ENCODE data around the gene KRTAP3-1. TPM values are rescaled to one million over a fixed set of nuclear protein-coding genes. Genes with fewer than 3 reads are reported as not detected.
"Not testable (repeated sequence)": the region's sequence is repeated elsewhere in the genome, so short reads cannot be mapped to it uniquely, and the experiment has no call there.

Gene KRTAP3-1
- polyA plus RNA-seq, 1 donor, result not detected

DNA sequence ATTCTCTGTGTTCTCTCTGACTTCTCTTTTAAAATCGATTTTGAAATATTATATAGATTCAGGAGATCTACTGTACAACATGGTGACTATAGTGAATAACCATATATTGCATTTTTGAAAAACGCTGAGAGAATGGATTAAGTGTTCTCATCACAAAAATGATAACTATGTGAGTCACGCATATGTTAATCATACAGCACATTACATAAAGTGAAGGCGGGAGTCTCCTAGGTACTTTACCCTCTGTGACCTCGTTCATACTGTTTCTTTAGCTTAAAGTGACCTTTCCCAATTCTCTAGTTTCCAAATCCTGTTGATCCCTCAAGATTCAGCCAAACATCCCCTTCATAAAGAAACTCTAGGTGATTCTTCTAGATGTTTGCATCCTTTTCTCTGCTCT is 6.1 kb downstream of the KRTAP3-1 start:
- H3K27ac ChIP-seq (ENCODE audit: low read length), result no peak overlapping the region
- no peak for DNase-seq
- no peaks in the 10 kb centered on the region for H3K27me3 ChIP-seq (ENCODE audit: control insufficient read depth, insufficient read depth, low read length)
- no peaks in the 10 kb centered on the region for H3K4me1 ChIP-seq (ENCODE audit: control insufficient read depth, insufficient read depth, low read length)
- no peaks in the 10 kb centered on the region for H3K36me3 ChIP-seq (ENCODE audit: control insufficient read depth, insufficient read depth, low read length)
- no peak overlapping the region for H3K4me3 ChIP-seq (ENCODE audit: low read length)
- no CpG with 5 or more reads among the region's 5 CpGs for WGBS (ENCODE audit: insufficient coverage, low lambda C conversion rate)
- H3K9me3 ChIP-seq (ENCODE audit: control insufficient read depth, low read depth, low read length), result no peaks in the 10 kb centered on the region

DNA sequence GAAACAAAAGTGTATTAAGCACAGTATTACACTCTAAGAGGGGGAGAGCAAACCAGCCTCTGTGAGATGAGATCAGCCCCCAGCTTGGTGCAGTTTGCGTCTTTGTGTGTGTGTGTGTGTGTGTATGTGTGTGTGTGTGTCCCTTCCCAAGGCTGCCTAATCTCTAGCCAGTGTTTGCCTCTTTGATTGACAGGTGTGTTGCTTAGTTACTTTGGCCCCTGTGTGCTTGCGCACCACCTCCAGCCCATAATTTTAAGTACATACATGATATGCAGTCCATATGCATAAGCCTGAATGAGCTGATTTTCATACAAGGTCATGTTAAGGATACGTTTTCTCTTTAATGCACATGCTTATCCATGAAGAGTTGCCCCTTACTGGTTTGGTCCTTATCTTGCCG is 7.1 kb downstream of the KRTAP3-1 start:
- no CpG with 5 or more reads among the region's 4 CpGs for WGBS (ENCODE audit: insufficient coverage, low lambda C conversion rate)
- no peak overlapping the region for H3K27ac ChIP-seq (ENCODE audit: low read length)
- no peak for DNase-seq

DNA sequence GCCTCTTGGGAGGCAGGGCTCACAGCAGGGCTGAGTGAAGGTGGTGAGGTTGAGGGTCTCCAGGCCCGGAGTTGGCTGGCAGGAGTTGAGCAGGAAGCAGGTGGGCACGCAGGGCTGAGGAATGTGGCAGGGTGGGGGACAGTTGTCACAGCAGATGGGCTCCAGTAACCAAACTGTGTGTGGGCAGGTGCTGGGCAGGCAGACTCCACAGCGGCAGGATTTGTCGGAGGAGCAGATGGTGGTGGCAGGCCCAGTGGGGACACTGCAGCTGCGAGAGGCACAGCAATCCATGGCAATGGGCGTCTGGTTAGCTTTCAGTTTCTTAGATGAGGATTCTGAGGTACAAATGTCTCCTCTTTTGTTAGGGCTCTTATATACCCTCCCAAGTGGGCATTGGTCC is 9.4 kb downstream of the KRTAP3-1 start, which contains the start of gene KRTAP3-2:
KRTAP3-2 (minus strand) TSS at position 344 of the 400 bp plus-strand sequence; CDS start at position 291, 53 bp downstream.
- not testable (repeated sequence) for H3K4me1 ChIP-seq (ENCODE audit: control insufficient read depth, insufficient read depth, low read length); H3K27ac ChIP-seq (ENCODE audit: low read length); H3K27me3 ChIP-seq (ENCODE audit: control insufficient read depth, insufficient read depth, low read length); H3K4me3 ChIP-seq (ENCODE audit: low read length); H3K9me3 ChIP-seq (ENCODE audit: control insufficient read depth, low read depth, low read length); DNase-seq; H3K36me3 ChIP-seq (ENCODE audit: control insufficient read depth, insufficient read depth, low read length)
- WGBS (ENCODE audit: insufficient coverage, low lambda C conversion rate), result no CpG with 5 or more reads among the region's 6 CpGs

More for the DNA sequence above, 7.1 kb downstream of the KRTAP3-1 start:
- no peak overlapping the region for H3K4me3 ChIP-seq (ENCODE audit: low read length)
- H3K27me3 ChIP-seq (ENCODE audit: control insufficient read depth, insufficient read depth, low read length), result peaks cover 5% of the 10 kb centered on the region
- H3K36me3 ChIP-seq (ENCODE audit: control insufficient read depth, insufficient read depth, low read length), result no peaks in the 10 kb centered on the region
- H3K9me3 ChIP-seq (ENCODE audit: control insufficient read depth, low read depth, low read length), result no peaks in the 10 kb centered on the region
- no peaks in the 10 kb centered on the region for H3K4me1 ChIP-seq (ENCODE audit: control insufficient read depth, insufficient read depth, low read length)

DNA sequence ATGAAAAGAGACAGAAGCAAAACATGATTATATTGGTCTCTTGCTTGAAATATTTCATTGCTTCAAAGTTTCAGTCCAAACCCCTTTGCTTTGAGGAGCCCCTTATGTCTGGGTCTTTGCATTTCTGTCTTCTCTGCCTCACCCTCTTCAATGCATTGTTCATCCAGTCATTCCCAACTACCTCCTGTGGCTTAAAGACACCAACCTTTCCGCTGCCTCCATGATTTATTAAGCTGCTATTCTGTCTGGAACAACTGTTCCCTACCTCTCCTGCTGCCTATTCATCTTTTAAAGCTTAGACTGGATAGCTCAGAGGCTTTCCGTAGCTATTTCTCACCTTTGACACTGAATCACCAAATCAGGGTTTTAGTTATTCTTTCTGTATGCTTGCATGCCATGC is 11.6 kb downstream of the KRTAP3-1 start:
- no peak overlapping the region for H3K4me3 ChIP-seq (ENCODE audit: low read length)
- no peaks in the 10 kb centered on the region for H3K4me1 ChIP-seq (ENCODE audit: control insufficient read depth, insufficient read depth, low read length)
- H3K27me3 ChIP-seq (ENCODE audit: control insufficient read depth, insufficient read depth, low read length), result peaks cover 5% of the 10 kb centered on the region
- H3K9me3 ChIP-seq (ENCODE audit: control insufficient read depth, low read depth, low read length), result no peaks in the 10 kb centered on the region
- WGBS (ENCODE audit: insufficient coverage, low lambda C conversion rate), result 94% methylated on average over 2 of the region's 2 CpGs
- no peak overlapping the region for H3K27ac ChIP-seq (ENCODE audit: low read length)
- no peak for DNase-seq
- H3K36me3 ChIP-seq (ENCODE audit: control insufficient read depth, insufficient read depth, low read length), result no peaks in the 10 kb centered on the region

DNA sequence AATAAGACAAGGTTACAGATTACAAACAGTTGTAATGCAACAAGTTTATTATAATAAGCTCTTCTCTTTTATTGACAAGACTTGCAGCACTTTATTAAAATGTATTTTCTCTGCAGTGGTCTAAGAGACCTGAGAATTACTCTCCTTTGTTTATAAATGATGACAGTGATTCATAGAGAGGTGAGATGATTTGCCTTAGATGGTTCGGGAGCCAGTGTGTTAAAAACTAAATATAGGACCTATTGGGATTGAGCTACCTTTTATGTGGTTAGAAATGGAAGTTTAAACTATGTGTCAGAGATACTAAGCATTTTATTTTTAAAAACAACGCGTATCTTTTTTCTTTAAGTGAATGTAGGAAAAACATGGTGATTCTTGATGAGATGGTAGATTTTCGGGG is 12.1 kb downstream of the KRTAP3-1 start:
- Histone ChIP-seq H3K27me3 (ENCODE audit: control insufficient read depth, insufficient read depth, low read length) (peaks cover 5% of the 10 kb centered on the region), H3K4me3 (ENCODE audit: low read length) (no peak overlapping the region), H3K9me3 (ENCODE audit: control insufficient read depth, low read depth, low read length) (no peaks in the 10 kb centered on the region), H3K27ac (ENCODE audit: low read length) (no peak overlapping the region), H3K4me1 (ENCODE audit: control insufficient read depth, insufficient read depth, low read length) (no peaks in the 10 kb centered on the region), H3K36me3 (ENCODE audit: control insufficient read depth, insufficient read depth, low read length) (no peaks in the 10 kb centered on the region)
- no peak for DNase-seq
- 95% methylated on average over 3 of the region's 4 CpGs for WGBS (ENCODE audit: insufficient coverage, low lambda C conversion rate)

DNA sequence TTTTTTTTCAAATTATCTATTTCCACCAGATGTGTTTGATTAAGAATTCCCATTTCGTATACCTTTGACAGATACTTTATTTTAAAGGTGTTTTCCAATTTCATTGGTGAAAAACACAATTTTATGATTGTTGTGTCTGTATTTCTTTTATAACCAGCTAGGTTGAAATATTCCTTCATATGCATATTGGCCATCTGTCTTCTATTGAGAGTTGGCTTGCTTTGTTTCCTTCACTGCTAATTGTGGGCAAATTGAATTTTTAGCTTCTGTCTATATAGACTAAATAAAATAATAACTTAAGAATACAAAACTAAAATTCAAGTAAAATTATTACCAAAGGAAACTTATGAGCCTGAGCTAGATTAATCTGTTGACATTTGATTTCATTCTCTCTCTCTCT is 13.8 kb downstream of the KRTAP3-1 start:
- Histone ChIP-seq H3K36me3 (ENCODE audit: control insufficient read depth, insufficient read depth, low read length) (no peaks in the 10 kb centered on the region), H3K27ac (ENCODE audit: low read length) (no peak overlapping the region), H3K9me3 (ENCODE audit: control insufficient read depth, low read depth, low read length) (no peaks in the 10 kb centered on the region), H3K4me3 (ENCODE audit: low read length) (no peak overlapping the region), H3K4me1 (ENCODE audit: control insufficient read depth, insufficient read depth, low read length) (no peaks in the 10 kb centered on the region), H3K27me3 (ENCODE audit: control insufficient read depth, insufficient read depth, low read length) (peaks cover 5% of the 10 kb centered on the region)
- WGBS (ENCODE audit: insufficient coverage, low lambda C conversion rate), result no CpG with 5 or more reads among the region's 1 CpG
- DNase-seq, result no peak

DNA sequence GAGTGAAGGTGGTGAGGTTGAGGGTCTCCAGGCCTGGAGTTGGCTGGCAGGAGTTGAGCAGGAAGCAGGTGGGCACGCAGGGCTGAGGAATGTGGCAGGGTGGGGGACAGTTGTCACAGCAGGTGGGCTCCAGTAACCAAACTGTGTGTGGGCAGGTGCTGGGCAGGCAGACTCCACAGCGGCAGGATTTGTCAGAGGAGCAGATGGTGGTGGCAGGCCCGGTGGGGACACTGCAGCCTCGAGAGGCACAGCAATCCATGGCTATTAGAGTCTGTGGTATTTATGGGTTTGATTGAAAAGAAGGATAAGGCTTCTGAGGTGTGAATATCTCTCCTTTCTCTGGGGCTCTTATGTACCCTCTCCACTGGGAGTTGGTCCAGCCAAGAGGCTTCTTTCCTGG is 15.1 kb downstream of the KRTAP3-1 start, which contains the start of gene KRTAP3-3:
KRTAP3-3 (minus strand) TSS at position 326 of the 400 bp plus-strand sequence; CDS start at position 259, 67 bp downstream.
- Histone ChIP-seq H3K27me3 (ENCODE audit: control insufficient read depth, insufficient read depth, low read length) (peaks cover 5% of the 10 kb centered on the region), H3K36me3 (ENCODE audit: control insufficient read depth, insufficient read depth, low read length) (no peaks in the 10 kb centered on the region), H3K9me3 (ENCODE audit: control insufficient read depth, low read depth, low read length) (no peaks in the 10 kb centered on the region), H3K4me3 (ENCODE audit: low read length) (no peak within 1 kb of the TSS), H3K4me1 (ENCODE audit: control insufficient read depth, insufficient read depth, low read length) (no peaks in the 10 kb centered on the region), H3K27ac (ENCODE audit: low read length) (no peak within 1 kb of the TSS)
- no CpG with 5 or more reads among the region's 4 CpGs for WGBS (ENCODE audit: insufficient coverage, low lambda C conversion rate)
- DNase-seq, result no peak

DNA sequence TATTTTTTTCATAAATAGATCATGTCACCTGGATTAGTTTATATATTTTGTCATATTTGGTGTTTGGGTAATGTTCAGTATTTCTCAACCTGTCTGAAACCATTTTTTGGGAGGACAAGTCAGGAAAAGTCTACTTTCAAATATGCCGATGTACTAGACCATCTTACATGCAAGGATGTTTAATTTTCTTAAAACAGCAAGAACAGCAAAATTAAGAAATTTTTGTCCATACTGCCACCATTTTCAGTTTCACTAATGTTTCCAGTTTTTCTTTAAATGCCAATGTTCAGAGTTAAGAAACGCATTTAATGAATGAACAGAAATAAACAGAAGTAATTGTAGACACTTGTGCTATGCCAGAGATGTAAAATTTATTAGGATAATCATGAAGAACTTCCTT is 15.8 kb downstream of the KRTAP3-1 start:
- H3K9me3 ChIP-seq (ENCODE audit: control insufficient read depth, low read depth, low read length), result no peaks in the 10 kb centered on the region
- no peak overlapping the region for H3K4me3 ChIP-seq (ENCODE audit: low read length)
- DNase-seq, result no peak
- H3K4me1 ChIP-seq (ENCODE audit: control insufficient read depth, insufficient read depth, low read length), result no peaks in the 10 kb centered on the region
- no peak overlapping the region for H3K27ac ChIP-seq (ENCODE audit: low read length)
- peaks cover 5% of the 10 kb centered on the region for H3K27me3 ChIP-seq (ENCODE audit: control insufficient read depth, insufficient read depth, low read length)
- 94% methylated on average over 2 of the region's 2 CpGs for WGBS (ENCODE audit: insufficient coverage, low lambda C conversion rate)
- H3K36me3 ChIP-seq (ENCODE audit: control insufficient read depth, insufficient read depth, low read length), result no peaks in the 10 kb centered on the region

DNA sequence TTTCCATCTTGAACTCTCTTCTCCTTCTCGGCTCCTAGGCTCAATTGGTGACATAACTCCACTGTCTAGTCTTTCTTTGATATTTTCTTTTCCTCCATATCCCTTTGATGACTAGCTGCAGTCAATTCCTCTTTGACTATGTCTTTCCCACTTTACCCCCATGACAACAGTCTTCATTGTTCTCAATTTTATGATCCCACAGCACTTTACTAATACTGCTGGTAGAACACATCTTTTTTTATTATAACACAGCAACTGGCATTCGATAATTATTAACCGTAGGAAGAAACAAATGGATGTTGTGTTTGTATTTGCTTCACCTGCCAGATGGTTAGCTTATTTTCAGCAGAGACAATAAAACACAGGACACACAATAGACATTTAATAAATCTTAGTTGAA is 16.3 kb downstream of the KRTAP3-1 start:
- Histone ChIP-seq H3K36me3 (ENCODE audit: control insufficient read depth, insufficient read depth, low read length) (no peaks in the 10 kb centered on the region), H3K4me1 (ENCODE audit: control insufficient read depth, insufficient read depth, low read length) (no peaks in the 10 kb centered on the region), H3K9me3 (ENCODE audit: control insufficient read depth, low read depth, low read length) (no peaks in the 10 kb centered on the region), H3K27ac (ENCODE audit: low read length) (no peak overlapping the region), H3K4me3 (ENCODE audit: low read length) (no peak overlapping the region), H3K27me3 (ENCODE audit: control insufficient read depth, insufficient read depth, low read length) (peaks cover 4% of the 10 kb centered on the region)
- 92% methylated on average over 1 of the region's 3 CpGs for WGBS (ENCODE audit: insufficient coverage, low lambda C conversion rate)
- DNase-seq, result peak in 1 of 2 donors; percentile 6

DNA sequence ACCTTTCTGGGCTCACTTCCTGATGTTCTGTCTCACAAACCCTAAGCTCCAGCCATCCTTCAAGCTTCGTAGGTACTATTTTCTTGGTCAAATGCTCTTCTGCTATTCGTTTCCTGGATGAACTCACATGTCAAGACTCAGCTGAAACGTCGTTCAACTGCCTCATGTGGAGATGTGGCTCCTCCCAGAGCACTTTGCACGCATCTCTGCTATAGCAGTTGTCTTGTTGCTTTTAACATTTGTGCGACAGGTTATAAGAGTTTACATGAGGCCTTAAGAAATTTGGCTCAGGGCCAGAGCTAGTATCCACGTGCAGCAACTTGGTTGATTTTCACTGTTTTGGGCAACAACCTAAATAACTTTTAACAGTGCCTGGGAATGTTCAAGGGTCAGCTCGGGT is 22.0 kb downstream of the KRTAP3-1 start:
- 77% methylated on average over 4 of the region's 8 CpGs for WGBS (ENCODE audit: insufficient coverage, low lambda C conversion rate)
- no peak overlapping the region for H3K27ac ChIP-seq (ENCODE audit: low read length)
- H3K9me3 ChIP-seq (ENCODE audit: control insufficient read depth, low read depth, low read length), result no peaks in the 10 kb centered on the region
- H3K4me3 ChIP-seq (ENCODE audit: low read length), result no peak overlapping the region
- peaks cover 5% of the 10 kb centered on the region for H3K27me3 ChIP-seq (ENCODE audit: control insufficient read depth, insufficient read depth, low read length)
- no peaks in the 10 kb centered on the region for H3K36me3 ChIP-seq (ENCODE audit: control insufficient read depth, insufficient read depth, low read length)
- H3K4me1 ChIP-seq (ENCODE audit: control insufficient read depth, insufficient read depth, low read length), result no peaks in the 10 kb centered on the region
- DNase-seq, result no peak

DNA sequence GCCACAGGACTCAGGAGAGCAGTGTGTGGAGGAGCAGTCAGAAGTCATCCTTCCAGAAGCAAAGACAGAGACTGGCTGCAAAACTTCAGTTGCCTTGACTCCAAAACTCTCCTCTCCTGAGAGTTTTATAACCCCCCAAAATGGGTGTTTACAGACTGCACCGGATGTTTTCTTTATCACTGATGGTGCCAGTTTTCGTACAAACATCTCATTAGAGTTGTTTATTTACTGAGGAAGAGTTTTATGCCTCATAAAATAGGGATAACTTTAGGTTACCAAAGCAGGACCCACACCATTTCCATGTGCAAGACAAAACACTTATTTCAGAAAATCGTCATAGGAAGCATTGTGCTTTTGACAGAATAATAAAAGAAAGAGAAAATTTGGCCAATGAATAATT is 24.7 kb downstream of the KRTAP3-1 start, which contains the start of gene KRT40:
KRT40 (minus strand) TSS at position 101 of the 400 bp plus-strand sequence; CDS start at position 48, 53 bp downstream.
- Histone ChIP-seq H3K36me3 (ENCODE audit: control insufficient read depth, insufficient read depth, low read length) (no peaks in the 10 kb centered on the region), H3K27me3 (ENCODE audit: control insufficient read depth, insufficient read depth, low read length) (peaks cover 5% of the 10 kb centered on the region), H3K4me1 (ENCODE audit: control insufficient read depth, insufficient read depth, low read length) (no peaks in the 10 kb centered on the region), H3K9me3 (ENCODE audit: control insufficient read depth, low read depth, low read length) (no peaks in the 10 kb centered on the region), H3K4me3 (ENCODE audit: low read length) (no peak within 1 kb of the TSS), H3K27ac (ENCODE audit: low read length) (no peak within 1 kb of the TSS)
- no CpG with 5 or more reads among the region's 3 CpGs for WGBS (ENCODE audit: insufficient coverage, low lambda C conversion rate)
- no peak for DNase-seq
